Measurements from ENCODE around the gene LRRC7. TPM values are rescaled to one million over a fixed set of nuclear protein-coding genes. Genes with fewer than 3 reads are reported as not detected.

The LRRC7 gene
- total RNA-seq, 4 donors from 2014 or later: 11.1 to 21.3 (median 14.1) TPM

DNA sequence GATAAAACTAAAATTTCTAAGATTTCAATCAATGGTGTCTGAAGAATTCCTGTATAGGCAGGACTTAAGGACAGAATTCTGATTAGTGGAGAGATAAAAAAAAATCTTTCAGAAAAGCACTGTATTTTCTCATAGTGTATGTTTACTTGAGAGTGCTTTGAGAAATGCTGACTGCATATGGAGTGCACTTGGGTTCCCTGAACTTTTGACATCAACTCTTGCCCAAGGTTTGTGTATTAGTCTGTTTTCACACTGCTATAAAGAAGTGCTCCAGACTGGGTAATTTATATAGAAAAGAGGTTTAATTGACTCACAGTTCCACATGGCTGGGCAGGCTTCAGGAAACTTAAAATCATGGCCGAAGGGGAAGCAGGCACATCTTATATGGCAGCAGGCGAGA, 362.7 kb downstream of the LRRC7 start:
- no peak overlapping the region for H3K4me3 ChIP-seq
- TF ChIP-seq POLR2A (IDR thresholded peaks at IDR 0.05) (no peak), EP300 (IDR thresholded peaks at IDR 0.05) (no peak)
- TF ChIP-seq, protein P1, sequence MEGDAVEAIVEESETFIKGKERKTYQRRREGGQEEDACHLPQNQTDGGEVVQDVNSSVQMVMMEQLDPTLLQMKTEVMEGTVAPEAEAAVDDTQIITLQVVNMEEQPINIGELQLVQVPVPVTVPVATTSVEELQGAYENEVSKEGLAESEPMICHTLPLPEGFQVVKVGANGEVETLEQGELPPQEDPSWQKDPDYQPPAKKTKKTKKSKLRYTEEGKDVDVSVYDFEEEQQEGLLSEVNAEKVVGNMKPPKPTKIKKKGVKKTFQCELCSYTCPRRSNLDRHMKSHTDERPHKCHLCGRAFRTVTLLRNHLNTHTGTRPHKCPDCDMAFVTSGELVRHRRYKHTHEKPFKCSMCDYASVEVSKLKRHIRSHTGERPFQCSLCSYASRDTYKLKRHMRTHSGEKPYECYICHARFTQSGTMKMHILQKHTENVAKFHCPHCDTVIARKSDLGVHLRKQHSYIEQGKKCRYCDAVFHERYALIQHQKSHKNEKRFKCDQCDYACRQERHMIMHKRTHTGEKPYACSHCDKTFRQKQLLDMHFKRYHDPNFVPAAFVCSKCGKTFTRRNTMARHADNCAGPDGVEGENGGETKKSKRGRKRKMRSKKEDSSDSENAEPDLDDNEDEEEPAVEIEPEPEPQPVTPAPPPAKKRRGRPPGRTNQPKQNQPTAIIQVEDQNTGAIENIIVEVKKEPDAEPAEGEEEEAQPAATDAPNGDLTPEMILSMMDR (IDR thresholded peaks at IDR 0.05): no peak
- peaks cover 0 to 4% (median 0%) of the 10 kb centered on the region in 4 donors for H3K9me3 ChIP-seq
- 91 to 95% methylated on average over 2 of the region's 2 CpGs for WGBS, 2 donors
- no peak for DNase-seq (ENCODE audit: low spot score in 2 of 2)
- H3K27me3 ChIP-seq: no peaks in the 10 kb centered on the region
- no peaks in the 10 kb centered on the region for H3K4me1 ChIP-seq
- no peak overlapping the region for H3K27ac ChIP-seq
- H3K36me3 ChIP-seq: no peaks in the 10 kb centered on the region

DNA sequence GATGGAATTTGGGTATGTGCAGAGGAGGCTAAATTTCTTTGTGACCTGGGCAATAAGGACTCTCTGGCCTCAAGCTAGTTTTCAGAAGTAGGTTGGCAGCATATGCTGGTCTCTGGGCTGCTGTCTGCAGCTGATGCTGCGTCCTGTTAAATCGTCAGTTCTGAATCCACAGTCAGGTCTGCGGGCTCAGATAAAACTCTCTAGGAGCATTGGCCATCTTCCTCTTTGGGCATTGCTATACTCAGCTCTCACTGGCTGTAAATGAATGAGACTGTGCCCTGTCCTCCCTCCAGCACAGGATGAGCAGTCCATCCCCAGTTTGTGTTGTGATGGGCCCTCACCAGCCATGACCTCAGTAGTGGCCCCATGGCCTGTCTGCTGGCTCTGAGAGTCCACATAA, 365.0 kb downstream of the LRRC7 start:
- no peaks in the 10 kb centered on the region for H3K27me3 ChIP-seq
- no peak overlapping the region for H3K4me3 ChIP-seq
- H3K4me1 ChIP-seq: no peaks in the 10 kb centered on the region
- 85 to 94% methylated on average over 3 of the region's 3 CpGs for WGBS, 2 donors
- H3K36me3 ChIP-seq: no peaks in the 10 kb centered on the region
- no peak for TF ChIP-seq POLR2A (IDR thresholded peaks at IDR 0.05)
- TF ChIP-seq, protein P1 (IDR thresholded peaks at IDR 0.05): no peak
- no peak for TF ChIP-seq EP300 (IDR thresholded peaks at IDR 0.05)
- no peak for DNase-seq (ENCODE audit: low spot score in 2 of 2)
- H3K9me3 ChIP-seq: peaks cover 0 to 1% (median 0%) of the 10 kb centered on the region in 4 donors
- H3K27ac ChIP-seq: no peak overlapping the region

DNA sequence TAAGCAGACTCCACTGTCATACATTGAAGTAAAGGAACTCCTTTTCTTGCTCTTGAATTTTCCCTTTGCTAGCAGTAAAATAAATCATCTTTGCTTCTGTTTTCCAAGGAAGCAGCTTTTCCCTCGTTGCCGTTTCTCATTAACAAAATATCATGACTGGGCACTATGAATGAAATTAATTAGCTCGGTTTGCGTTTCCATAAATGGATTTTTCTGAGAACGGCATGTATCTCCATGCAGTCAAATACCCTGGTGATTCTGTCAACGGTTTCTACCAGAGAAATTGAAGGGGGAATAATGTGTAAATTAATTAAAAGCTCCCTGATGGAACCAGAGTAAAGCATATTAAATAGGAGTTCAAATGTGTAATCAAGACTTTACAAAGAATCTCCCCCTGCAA, 372.5 kb downstream of the LRRC7 start:
- 71 to 76% methylated on average over 6 of the region's 6 CpGs for WGBS, 2 donors
- H3K4me3 ChIP-seq: no peak overlapping the region
- DNase-seq (ENCODE audit: low spot score in 2 of 2): no peak

DNA sequence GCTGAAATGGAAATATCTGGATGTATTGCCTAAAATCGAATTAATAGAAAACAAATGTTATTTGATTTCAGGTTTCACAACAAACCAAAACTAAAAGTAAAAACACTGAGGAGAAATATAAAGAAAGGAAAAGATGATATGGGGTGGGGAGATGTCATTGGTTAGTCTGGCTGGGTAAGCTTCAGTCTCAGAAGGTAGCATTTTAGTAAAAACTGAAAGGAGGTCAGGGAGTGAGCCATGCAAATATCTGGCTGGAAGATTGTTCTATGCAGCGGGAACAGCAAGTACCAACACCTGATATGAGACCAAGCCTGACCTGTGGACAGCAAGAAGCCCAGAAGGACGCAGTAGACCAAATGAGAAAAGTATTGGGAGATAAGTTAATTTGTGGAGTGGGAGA, 373.1 kb downstream of the LRRC7 start:
- Histone ChIP-seq H3K9me3 (peaks cover 0 to 10% (median 0%) of the 10 kb centered on the region in 4 donors), H3K4me3 (no peak overlapping the region), H3K36me3 (no peaks in the 10 kb centered on the region), H3K4me1 (no peaks in the 10 kb centered on the region), H3K27ac (no peak overlapping the region), H3K27me3 (no peaks in the 10 kb centered on the region)
- 86 to 88% methylated on average over 3 of the region's 3 CpGs for WGBS, 2 donors
- DNase-seq (ENCODE audit: low spot score in 2 of 2): no peak
- TF ChIP-seq POLR2A (IDR thresholded peaks at IDR 0.05): no peak
- TF ChIP-seq, protein P1 (IDR thresholded peaks at IDR 0.05): no peak
- TF ChIP-seq EP300 (IDR thresholded peaks at IDR 0.05): no peak

More for the DNA sequence above, 372.5 kb downstream of the LRRC7 start:
- Histone ChIP-seq H3K9me3 (peaks cover 0 to 4% (median 0%) of the 10 kb centered on the region in 4 donors), H3K27ac (no peak overlapping the region), H3K4me1 (no peaks in the 10 kb centered on the region), H3K36me3 (no peaks in the 10 kb centered on the region), H3K27me3 (no peaks in the 10 kb centered on the region)
- TF ChIP-seq, protein P1 (IDR thresholded peaks at IDR 0.05): no peak
- TF ChIP-seq EP300 (IDR thresholded peaks at IDR 0.05) (no peak), POLR2A (IDR thresholded peaks at IDR 0.05) (no peak)

DNA sequence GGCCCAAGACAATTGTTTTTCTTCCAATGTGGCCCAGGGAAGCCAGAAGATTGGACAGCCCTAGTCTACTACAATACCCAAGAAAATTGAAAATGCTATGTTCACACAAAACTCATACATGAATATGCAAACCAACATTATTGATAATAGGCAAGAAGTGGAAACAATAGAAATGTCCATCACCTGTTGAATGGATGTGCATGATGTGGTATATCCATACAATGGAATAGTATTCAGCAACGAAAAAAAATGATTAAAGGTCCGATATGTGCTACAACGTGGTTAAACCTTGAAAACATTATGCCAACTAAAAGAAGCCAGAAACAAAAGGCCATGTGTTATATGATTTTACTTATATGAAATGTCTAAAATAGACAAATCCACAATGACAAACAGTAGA, 375.3 kb downstream of the LRRC7 start:
- TF ChIP-seq POLR2A (IDR thresholded peaks at IDR 0.05) (no peak), EP300 (IDR thresholded peaks at IDR 0.05) (no peak)
- TF ChIP-seq, protein P1 (IDR thresholded peaks at IDR 0.05): no peak
- Histone ChIP-seq H3K36me3 (no peaks in the 10 kb centered on the region), H3K27ac (no peak overlapping the region), H3K27me3 (no peaks in the 10 kb centered on the region), H3K4me3 (no peak overlapping the region), H3K9me3 (peaks cover 0 to 15% (median 0%) of the 10 kb centered on the region in 4 donors), H3K4me1 (no peaks in the 10 kb centered on the region)
- DNase-seq (ENCODE audit: low spot score in 2 of 2): no peak
- 85 to 96% methylated on average over 3 of the region's 3 CpGs for WGBS, 2 donors
